Measurements from ENCODE around the gene NEXMIF.
"Not testable (repeated sequence)": the region's sequence is repeated elsewhere in the genome, so short reads cannot be mapped to it uniquely, and the experiment has no call there.

NEXMIF gene

DNA sequence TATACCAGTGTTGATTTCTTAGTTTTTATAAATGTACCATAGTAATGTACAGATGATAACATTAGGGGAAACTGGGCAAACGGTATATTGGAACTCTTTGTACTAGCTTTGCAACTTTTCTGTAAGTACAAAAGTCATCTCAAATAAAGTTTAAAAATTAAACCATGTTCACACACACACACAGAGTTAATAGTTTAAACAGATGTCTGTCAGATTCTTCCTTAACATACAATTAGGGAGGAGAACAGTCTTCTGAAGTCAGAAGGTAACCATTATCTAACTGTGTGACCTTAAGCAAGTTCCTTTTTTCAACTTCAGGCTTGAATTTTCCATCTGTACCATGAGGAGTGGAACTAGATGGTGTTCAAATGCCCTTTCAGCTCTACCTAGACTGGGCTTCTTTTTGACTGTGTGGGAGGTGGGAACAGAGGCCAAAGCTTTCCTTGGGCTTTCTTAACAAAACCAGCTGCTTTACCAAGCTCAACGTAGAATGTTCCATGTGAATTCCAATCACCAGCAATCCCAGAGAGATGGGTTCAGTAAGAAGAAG, 127.8 kb downstream of the NEXMIF start:
- no peak for DNase-seq (ENCODE audit: low read depth, low spot score)

- no peak for DNase-seq (ENCODE audit: low read depth, low spot score)
These were observed 136.6 kb downstream of the NEXMIF start for GRCh38 chrX:74788545-74789086.

DNA sequence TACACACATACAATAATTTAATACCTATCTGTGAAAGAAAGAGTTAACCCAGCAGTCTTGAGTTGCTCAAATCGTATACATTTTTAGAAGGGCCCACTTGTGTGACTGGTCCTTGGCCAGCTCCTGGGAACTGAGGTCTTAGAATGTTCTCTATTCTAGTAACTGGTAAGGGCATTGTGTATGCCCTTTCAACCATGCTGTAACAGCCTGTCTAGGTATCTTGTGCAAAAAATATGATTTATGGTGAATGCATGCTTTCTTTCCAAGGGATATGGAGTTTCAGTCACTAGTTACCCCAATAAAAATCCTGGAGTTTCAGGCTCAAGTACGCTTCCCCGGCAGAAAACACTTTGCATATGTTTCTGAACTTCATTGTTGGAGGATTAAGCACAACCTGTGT, 140.6 kb downstream of the NEXMIF start:
- DNase-seq (ENCODE audit: low read depth, low spot score): no peak

GRCh38 chrX:74781507-74782034, 143.7 kb downstream of the NEXMIF start:
- no peak for DNase-seq (ENCODE audit: low read depth, low spot score)

DNA sequence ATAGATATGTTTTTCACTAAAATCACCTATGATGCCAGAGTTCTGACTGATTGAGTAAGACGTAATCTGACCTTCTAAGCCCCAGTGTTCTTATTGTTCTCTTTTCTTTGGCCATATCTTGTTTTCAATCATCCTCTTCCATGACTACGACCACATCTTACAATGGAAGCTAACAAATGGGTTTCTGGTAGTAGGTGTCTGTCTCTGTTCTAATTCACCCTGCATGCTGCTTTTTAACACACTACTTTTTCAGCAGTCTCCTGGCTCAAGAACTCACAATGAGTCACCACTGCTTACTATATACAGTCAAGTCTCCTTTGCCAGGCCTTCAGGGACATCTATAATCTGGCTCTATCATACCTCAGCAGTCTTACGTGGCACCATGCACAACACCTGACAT, 146.1 kb downstream of the NEXMIF start:
- DNase-seq (ENCODE audit: low read depth, low spot score): no peak

- DNase-seq (ENCODE audit: low read depth, low spot score): no peak
These were observed 150.3 kb downstream of the NEXMIF start for GRCh38 chrX:74774988-74775387.

DNA sequence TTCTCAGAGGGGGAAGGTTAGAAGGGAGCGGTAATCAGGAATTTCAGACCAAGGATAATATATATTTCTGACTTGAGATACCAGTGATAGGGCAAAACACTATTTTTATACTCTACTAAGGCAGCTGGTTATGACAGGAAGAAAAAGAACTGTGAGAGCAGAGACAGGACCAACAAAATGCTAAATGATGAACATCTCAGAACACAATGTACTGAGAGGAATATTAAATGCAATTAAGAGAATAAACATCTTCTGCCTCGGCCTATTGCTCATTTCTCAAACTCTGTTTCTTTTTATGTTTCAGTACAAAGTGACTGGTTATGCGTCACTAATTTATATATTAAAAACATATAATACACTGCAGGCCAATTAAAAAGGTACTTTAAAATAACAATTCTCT, 188.8 kb downstream of the NEXMIF start:
- no peak for DNase-seq (ENCODE audit: low read depth, low spot score)

DNA sequence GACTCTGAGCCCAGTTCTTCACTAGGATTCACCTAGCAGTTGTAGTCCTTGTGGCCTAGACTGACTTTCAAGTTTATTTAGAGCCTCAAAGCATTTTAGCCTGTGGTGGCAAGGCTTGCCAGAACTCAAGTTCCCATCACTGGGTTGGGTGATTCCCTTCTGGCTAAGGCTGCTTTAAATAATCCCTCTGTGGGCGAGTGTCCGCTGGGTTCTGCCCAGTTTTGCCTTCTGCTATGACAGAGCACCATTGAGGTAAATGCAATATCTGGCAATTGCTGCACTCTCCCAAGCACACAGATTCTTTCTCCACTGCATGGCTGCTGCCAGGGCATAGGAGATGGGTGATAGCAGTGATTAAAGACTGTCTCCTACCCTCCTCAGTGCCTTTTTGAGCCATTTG, 220.0 kb downstream of the NEXMIF start:
- no peak for DNase-seq (ENCODE audit: low read depth, low spot score)

GRCh38 chrX:74701343-74701742, 223.9 kb downstream of the NEXMIF start:
- not testable (repeated sequence) for DNase-seq (ENCODE audit: low read depth, low spot score)

DNA sequence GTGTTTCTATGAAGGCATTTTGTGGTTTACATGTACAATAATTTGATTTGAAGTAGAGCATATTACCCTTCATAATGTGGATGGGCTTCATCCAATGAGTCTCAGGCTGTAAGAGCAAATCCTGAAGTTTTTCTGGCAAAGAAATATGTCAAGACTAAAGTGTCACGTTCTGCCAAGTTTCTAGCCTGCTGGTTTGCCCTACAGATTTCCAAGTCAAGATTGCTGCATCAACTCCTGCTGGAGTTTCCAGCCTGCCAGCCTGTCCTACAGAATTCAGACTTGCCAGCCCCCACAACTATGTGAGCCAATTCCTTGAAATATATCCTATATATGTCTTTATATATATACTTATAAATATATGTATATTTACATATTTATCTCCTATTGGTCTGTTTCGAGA, 240.8 kb downstream of the NEXMIF start:
- no peak for DNase-seq (ENCODE audit: low read depth, low spot score)
